Body of pancreas (tissue), 4 donors: Measurements from ENCODE around the gene ZNF516. TPM values are rescaled to one million over a fixed set of nuclear protein-coding genes. Genes with fewer than 3 reads are reported as not detected.
"Not testable (repeated sequence)": the region's sequence is repeated elsewhere in the genome, so short reads cannot be mapped to it uniquely, and the experiment has no call there.

ENCODE experiments used
- ATAC-seq: fragments of 150-250 bp; one replicate; pipeline ENCODE4 v1.9.1; 2016
- DNase-seq, 4 donors: peaks; one replicate each; pipeline ENCODE4 v3.0.0-alpha.2; 2019
- H3K27ac ChIP-seq, 4 donors: fragments of 200-600 bp; sonication (generic); 1 replicate in 3 of 4; 2 replicates in 1 of 4; pipeline versions ENCODE4 v1.5.1 to v1.6.1; 2016 to 2019; ENCODE audit warnings: mild to moderate bottlenecking in 1 of 4, mixed read lengths in 1 of 4, moderate library complexity in 1 of 4
- H3K27me3 ChIP-seq, 2 donors: fragments of 200-600 bp; sonication (generic); one replicate each; pipeline ENCODE4 v1.6.0; 2016; ENCODE audit warnings: mild to moderate bottlenecking in 1 of 2
- H3K36me3 ChIP-seq, 2 donors: fragments of 200-600 bp; sonication (generic); replicated peaks in 1 of 2; 2 replicates each; pipeline ENCODE4 v1.5.1; 2016; ENCODE audit warnings: low read depth in 2 of 2; ENCODE audit not compliant: insufficient read depth in 1 of 2
- H3K4me1 ChIP-seq: fragments of 200-600 bp; sonication (generic); one replicate; pipeline ENCODE4 v1.6.0; 2016
- H3K4me3 ChIP-seq, 2 donors: fragments of 200-600 bp; sonication (generic); 1 replicate in 1 of 2; 2 replicates in 1 of 2; pipeline ENCODE4 v1.5.1; 2016 to 2019
- H3K9me3 ChIP-seq, 3 donors: fragments of 200-600 bp; sonication (generic); 1 replicate in 2 of 3; 2 replicates in 1 of 3; pipeline ENCODE4 v1.5.1; 2016
- POLR2A ChIP-seq, 3 donors: fragments of 450-650 bp; IDR thresholded peaks; one replicate each; pipeline ENCODE4 v1.6.1; 2016; ENCODE audit warnings: antibody characterized with exemption in 3 of 3, mild to moderate bottlenecking in 2 of 3
- WGBS, 2 donors: methylation state at CpG; one replicate each; pipeline ENCODE4 v1.1.5; 2017; 5-methylcytosine and 5-hydroxymethylcytosine counted together
- intact Hi-C: fragments of 100-400 bp; cut with DNase I; formaldehyde crosslinking; loops from one replicate; pipeline ENCODE4 v1.15.1; 2023
- total RNA-seq, 2 donors: library from RNA; depleted of rRNA; stranded (reverse); fragments of >200 nt; gene quantifications; one replicate each; pipeline ENCODE4 v1.1.0, GENCODE V29; 2016
- TF ChIP-seq, protein P1 (sequence below), 7 experiments: fragments of 450-650 bp in 4 of 7; fragments of 200-600 bp in 3 of 7; sonication (generic) in 3 of 7; IDR thresholded peaks; one replicate each; pipeline ENCODE4 v1.5.1; 2016 to 2019; ENCODE audit warnings: antibody characterized with exemption in 7 of 7

ZNF516 gene, protein sequence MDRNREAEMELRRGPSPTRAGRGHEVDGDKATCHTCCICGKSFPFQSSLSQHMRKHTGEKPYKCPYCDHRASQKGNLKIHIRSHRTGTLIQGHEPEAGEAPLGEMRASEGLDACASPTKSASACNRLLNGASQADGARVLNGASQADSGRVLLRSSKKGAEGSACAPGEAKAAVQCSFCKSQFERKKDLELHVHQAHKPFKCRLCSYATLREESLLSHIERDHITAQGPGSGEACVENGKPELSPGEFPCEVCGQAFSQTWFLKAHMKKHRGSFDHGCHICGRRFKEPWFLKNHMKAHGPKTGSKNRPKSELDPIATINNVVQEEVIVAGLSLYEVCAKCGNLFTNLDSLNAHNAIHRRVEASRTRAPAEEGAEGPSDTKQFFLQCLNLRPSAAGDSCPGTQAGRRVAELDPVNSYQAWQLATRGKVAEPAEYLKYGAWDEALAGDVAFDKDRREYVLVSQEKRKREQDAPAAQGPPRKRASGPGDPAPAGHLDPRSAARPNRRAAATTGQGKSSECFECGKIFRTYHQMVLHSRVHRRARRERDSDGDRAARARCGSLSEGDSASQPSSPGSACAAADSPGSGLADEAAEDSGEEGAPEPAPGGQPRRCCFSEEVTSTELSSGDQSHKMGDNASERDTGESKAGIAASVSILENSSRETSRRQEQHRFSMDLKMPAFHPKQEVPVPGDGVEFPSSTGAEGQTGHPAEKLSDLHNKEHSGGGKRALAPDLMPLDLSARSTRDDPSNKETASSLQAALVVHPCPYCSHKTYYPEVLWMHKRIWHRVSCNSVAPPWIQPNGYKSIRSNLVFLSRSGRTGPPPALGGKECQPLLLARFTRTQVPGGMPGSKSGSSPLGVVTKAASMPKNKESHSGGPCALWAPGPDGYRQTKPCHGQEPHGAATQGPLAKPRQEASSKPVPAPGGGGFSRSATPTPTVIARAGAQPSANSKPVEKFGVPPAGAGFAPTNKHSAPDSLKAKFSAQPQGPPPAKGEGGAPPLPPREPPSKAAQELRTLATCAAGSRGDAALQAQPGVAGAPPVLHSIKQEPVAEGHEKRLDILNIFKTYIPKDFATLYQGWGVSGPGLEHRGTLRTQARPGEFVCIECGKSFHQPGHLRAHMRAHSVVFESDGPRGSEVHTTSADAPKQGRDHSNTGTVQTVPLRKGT
- total RNA-seq = 10 to 100 TPM; 13.5 to 16.5 TPM

DNA sequence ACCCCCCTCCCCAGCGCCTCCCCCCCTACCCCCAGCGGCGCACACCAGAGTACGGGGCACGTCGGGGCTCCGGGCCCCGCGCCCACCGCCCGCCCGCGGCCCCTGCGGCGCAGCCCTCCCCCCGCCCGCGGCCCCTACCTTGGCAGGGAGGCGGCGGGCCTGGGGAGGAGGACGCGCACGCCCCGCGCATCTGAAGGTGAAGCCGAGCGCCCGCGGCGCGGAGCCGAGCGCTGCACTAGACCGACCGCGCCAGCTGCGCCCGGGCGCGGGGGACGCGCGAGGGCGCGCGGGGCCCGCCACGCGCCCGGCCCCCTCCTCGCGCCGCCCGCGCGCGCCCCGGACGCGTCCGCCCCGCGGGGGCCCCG is at the start of gene ZNF516:
TSS of gene ZNF516 (minus strand) at position 237 of the 365 bp plus-strand sequence. CDS start 52,188 bp downstream, outside the sequence.
- Histone ChIP-seq H3K36me3 (no peaks in the 10 kb centered on the region), H3K9me3 (no peaks in the 10 kb centered on the region), H3K27ac (peak within 1 kb of the TSS; percentile 81 to 91 (median 90)), H3K4me3 (peak within 1 kb of the TSS; percentile 55 to 64), H3K4me1 (peaks cover 12% of the 10 kb centered on the region), H3K27me3 (no peaks in the 10 kb centered on the region)
- TF ChIP-seq, protein P1, sequence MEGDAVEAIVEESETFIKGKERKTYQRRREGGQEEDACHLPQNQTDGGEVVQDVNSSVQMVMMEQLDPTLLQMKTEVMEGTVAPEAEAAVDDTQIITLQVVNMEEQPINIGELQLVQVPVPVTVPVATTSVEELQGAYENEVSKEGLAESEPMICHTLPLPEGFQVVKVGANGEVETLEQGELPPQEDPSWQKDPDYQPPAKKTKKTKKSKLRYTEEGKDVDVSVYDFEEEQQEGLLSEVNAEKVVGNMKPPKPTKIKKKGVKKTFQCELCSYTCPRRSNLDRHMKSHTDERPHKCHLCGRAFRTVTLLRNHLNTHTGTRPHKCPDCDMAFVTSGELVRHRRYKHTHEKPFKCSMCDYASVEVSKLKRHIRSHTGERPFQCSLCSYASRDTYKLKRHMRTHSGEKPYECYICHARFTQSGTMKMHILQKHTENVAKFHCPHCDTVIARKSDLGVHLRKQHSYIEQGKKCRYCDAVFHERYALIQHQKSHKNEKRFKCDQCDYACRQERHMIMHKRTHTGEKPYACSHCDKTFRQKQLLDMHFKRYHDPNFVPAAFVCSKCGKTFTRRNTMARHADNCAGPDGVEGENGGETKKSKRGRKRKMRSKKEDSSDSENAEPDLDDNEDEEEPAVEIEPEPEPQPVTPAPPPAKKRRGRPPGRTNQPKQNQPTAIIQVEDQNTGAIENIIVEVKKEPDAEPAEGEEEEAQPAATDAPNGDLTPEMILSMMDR (IDR thresholded peaks at IDR 0.05) = no peak
- TF ChIP-seq POLR2A (IDR thresholded peaks at IDR 0.05) = no peak
- WGBS, 2 donors = 1% methylated on average over 51 of the region's 64 CpGs; no CpG with 5 or more reads in 1 of the 2 donors
- intact Hi-C loops = no loop called here
- peak; percentile 8 for ATAC-seq
- peak in 3 of 4 donors; percentile 36 to 60 (median 49) for DNase-seq

DNA sequence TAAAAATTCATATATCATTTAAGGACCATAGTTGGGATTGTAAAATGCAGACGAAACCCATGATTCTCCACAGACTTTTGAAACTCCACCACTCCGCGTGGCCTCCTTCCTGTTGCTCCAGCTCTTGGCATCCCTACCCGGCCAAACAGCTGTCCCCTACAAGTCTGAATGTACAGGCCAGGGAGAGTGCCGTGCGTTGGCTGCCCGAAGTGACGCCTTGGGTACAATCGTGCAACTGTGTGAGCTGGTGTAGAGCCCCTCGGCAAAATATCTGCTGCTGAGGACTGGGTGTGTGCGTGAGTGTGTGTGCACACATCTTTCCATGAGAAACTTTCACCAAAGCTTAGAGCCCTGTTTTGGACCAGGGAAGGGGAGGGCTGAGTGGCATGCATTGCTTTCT is 43.8 kb upstream of the ZNF516 start:
- Histone ChIP-seq H3K27ac (no peak overlapping the region), H3K9me3 (no peaks in the 10 kb centered on the region), H3K27me3 (no peaks in the 10 kb centered on the region), H3K4me3 (no peak overlapping the region), H3K4me1 (no peaks in the 10 kb centered on the region), H3K36me3 (no peaks in the 10 kb centered on the region)
- intact Hi-C loops = no loop called here
- DNase-seq (no peak), ATAC-seq (no peak)
- 79 to 80% methylated on average over 10 to 11 of the region's 11 CpGs for WGBS, 2 donors
- TF ChIP-seq, protein P1 (IDR thresholded peaks at IDR 0.05) = no peak
- TF ChIP-seq POLR2A (IDR thresholded peaks at IDR 0.05) = no peak

DNA sequence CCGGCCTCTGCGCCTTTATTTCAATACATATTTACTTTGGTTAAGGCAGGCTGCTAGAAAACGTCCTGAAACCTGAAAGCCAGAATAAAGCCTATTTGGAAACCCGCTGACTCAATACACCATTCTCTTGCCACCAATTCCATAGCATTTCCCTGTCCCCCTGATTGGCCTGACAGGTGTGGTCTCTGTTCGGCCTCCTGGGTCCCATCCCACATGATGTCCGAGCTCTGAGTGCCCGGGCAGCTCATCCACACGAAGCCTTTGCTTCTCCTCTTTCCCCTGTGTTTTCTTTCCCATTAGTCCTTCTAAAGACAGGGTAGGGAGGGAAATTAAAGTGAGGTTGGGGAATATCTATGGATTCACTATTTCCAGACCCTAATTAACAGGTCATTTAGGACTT is 42.6 kb upstream of the ZNF516 start:
- 77 to 79% methylated on average over 8 of the region's 8 CpGs for WGBS, 2 donors
- intact Hi-C loops = no loop called here

DNA sequence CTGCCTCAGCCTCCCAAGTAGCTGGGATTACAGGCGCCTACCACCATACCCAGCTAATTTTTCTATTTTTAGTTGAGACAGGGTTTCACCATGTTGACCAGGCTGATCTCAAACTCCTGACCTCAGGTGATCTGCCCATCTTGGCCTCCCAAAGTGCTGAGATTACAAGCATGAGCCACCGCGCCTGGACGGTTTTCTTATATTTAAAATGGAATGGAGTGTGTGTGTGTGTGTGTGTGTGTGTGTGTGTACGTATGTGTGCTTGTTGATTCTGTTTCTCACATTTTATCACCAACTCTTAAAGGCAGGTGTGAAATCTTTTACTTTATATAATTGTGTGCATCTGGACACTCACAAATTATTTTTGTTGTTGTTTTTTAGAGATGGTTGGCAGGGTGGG is 41.6 kb upstream of the ZNF516 start:
- H3K36me3 ChIP-seq, DNase-seq, H3K27me3 ChIP-seq, H3K4me1 ChIP-seq, ATAC-seq, H3K9me3 ChIP-seq, H3K4me3 ChIP-seq, intact Hi-C loops, H3K27ac ChIP-seq: not testable (repeated sequence)
- WGBS, 2 donors = 81 to 83% methylated on average over 5 of the region's 5 CpGs

More for the DNA sequence above, 42.6 kb upstream of the ZNF516 start:
- Histone ChIP-seq H3K9me3 (no peaks in the 10 kb centered on the region), H3K4me1 (no peaks in the 10 kb centered on the region), H3K36me3 (no peaks in the 10 kb centered on the region), H3K27me3 (no peaks in the 10 kb centered on the region), H3K27ac (no peak overlapping the region), H3K4me3 (no peak overlapping the region)
- DNase-seq = no peak
- TF ChIP-seq POLR2A (IDR thresholded peaks at IDR 0.05) = no peak
- TF ChIP-seq, protein P1 (IDR thresholded peaks at IDR 0.05) = no peak
- no peak for ATAC-seq

DNA sequence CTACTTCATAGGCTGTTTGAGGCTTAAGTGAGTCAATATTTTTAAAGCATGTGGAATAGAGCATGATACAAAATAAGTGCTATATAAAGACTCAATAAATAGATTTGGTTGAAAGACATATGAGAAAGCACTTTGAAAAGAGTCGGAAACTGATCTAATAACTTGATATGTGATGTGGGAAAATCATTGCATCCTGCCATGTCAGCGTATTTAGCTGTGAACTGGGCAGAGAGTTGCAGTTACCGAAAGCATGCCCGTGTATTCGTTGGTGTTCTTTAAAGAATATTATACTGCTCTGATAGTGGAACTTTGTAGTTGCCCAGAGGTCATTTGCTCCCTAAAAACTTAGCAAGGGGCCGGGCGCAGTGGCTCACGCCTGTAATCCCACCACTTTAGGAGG is 37.8 kb upstream of the ZNF516 start:
- no peak for DNase-seq
- no peak overlapping the region for H3K4me3 ChIP-seq
- H3K27me3 ChIP-seq = no peaks in the 10 kb centered on the region
- H3K9me3 ChIP-seq = no peaks in the 10 kb centered on the region
- intact Hi-C loops = no loop called here
- TF ChIP-seq, protein P1 (IDR thresholded peaks at IDR 0.05) = no peak
- TF ChIP-seq POLR2A (IDR thresholded peaks at IDR 0.05) = no peak
- no peak for ATAC-seq
- H3K4me1 ChIP-seq = peaks cover 9% of the 10 kb centered on the region
- H3K36me3 ChIP-seq = no peaks in the 10 kb centered on the region
- no peak overlapping the region for H3K27ac ChIP-seq
- WGBS, 2 donors = 84 to 91% methylated on average over 8 of the region's 8 CpGs
